Measurements from ENCODE around the gene RFX3. TPM values are rescaled to one million over a fixed set of nuclear protein-coding genes. Genes with fewer than 3 reads are reported as not detected.

RFX3 gene
- total RNA-seq, 2 experiments from 2014 or later = 22.9 to 24.8 TPM

DNA sequence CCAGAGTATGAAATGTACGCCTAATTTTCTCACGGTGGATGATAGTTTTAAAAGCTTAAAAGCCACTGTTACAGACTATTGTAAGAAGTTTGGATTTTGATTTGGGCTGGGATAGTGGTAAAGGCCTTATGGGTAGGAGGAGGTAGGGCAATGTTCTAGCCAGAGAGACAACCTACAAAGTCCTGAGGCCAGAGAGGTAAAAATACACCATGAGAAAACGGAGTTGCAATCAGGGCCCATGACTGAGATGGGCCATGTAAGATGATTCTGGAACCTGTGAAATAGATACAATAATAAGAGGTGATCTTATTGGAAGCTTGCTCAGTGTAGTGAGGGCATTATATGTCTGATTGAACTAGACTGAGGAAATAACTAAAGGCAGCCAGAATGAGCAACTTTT, 188.8 kb downstream of the RFX3 start:
- Histone ChIP-seq H3K27me3 (ENCODE audit: control insufficient read depth in 1 of 2, insufficient read depth in 2 of 2, low read length in 2 of 2) (no peaks in the 10 kb centered on the region), H3K9me3 (ENCODE audit: control insufficient read depth in 1 of 2, insufficient read depth in 1 of 2, low read length in 2 of 2) (no peaks in the 10 kb centered on the region), H3K4me3 (ENCODE audit: low read length) (no peak overlapping the region), H3K4me1 (ENCODE audit: insufficient read depth, low read length) (no peaks in the 10 kb centered on the region), H3K27ac (ENCODE audit: low read depth in 1 of 2, low read length in 2 of 2) (no peak overlapping the region), H3K36me3 (ENCODE audit: insufficient read depth, low read length) (peaks cover 2% of the 10 kb centered on the region)
- ATAC-seq (ENCODE audit: poor library complexity) (no peak), DNase-seq (no peak)
- POLR2A ChIA-PET = no interaction called here
- H3K36me3 Mint-ChIP-seq (ENCODE audit: low read depth) = peaks cover 4% of the 10 kb centered on the region
- peaks cover 3% of the 10 kb centered on the region for H3K9me3 Mint-ChIP-seq
- TF ChIP-seq, protein P1, sequence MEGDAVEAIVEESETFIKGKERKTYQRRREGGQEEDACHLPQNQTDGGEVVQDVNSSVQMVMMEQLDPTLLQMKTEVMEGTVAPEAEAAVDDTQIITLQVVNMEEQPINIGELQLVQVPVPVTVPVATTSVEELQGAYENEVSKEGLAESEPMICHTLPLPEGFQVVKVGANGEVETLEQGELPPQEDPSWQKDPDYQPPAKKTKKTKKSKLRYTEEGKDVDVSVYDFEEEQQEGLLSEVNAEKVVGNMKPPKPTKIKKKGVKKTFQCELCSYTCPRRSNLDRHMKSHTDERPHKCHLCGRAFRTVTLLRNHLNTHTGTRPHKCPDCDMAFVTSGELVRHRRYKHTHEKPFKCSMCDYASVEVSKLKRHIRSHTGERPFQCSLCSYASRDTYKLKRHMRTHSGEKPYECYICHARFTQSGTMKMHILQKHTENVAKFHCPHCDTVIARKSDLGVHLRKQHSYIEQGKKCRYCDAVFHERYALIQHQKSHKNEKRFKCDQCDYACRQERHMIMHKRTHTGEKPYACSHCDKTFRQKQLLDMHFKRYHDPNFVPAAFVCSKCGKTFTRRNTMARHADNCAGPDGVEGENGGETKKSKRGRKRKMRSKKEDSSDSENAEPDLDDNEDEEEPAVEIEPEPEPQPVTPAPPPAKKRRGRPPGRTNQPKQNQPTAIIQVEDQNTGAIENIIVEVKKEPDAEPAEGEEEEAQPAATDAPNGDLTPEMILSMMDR (IDR thresholded peaks at IDR 0.05) = no peak
- intact Hi-C loops (cut with DNase I, micrococcal nuclease) = no loop called here
- no peaks in the 10 kb centered on the region for H3K27me3 Mint-ChIP-seq
- no peak overlapping the region for H3K27ac Mint-ChIP-seq
- CTCF ChIA-PET = no interaction called here
- H3K4me3 Mint-ChIP-seq = no peak overlapping the region
- H3K4me1 Mint-ChIP-seq (ENCODE audit: low read depth) = peaks cover 23% of the 10 kb centered on the region

DNA sequence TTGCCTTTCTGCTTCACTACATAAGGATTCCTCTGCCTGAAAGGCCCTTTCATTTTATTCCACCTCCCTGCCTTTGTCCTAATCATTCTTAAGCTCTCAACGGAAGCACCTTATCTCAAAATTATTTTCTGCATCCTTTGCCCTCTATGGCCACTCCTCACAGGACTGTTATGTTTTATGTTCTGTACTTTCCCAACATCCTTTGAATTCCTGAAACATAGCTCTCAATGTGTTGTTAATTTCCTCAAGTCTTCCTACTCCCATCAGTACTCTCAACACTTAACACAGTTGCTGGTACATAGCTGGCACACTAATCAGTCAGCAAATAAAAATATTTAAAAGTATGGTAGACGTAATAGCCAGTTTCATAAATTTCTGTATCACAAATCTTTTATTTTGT, 193.0 kb downstream of the RFX3 start:
- ATAC-seq (ENCODE audit: poor library complexity) = no peak
- Histone ChIP-seq H3K27ac (ENCODE audit: low read depth in 1 of 2, low read length in 2 of 2) (no peak overlapping the region), H3K9me3 (ENCODE audit: control insufficient read depth in 1 of 2, insufficient read depth in 1 of 2, low read length in 2 of 2) (no peaks in the 10 kb centered on the region), H3K36me3 (ENCODE audit: insufficient read depth, low read length) (peaks cover 9% of the 10 kb centered on the region), H3K27me3 (ENCODE audit: control insufficient read depth in 1 of 2, insufficient read depth in 2 of 2, low read length in 2 of 2) (no peaks in the 10 kb centered on the region), H3K4me3 (ENCODE audit: low read length) (no peak overlapping the region), H3K4me1 (ENCODE audit: insufficient read depth, low read length) (no peaks in the 10 kb centered on the region)
- ChIA-PET CTCF (interaction anchor here (2.0 kb wide), 1 partner anchor 108 kb away, joined by 7 read pairs; no protein-coding TSS in a partner anchor), POLR2A (no interaction called here)
- Mint-ChIP-seq H3K4me3 (no peak overlapping the region), H3K27me3 (no peaks in the 10 kb centered on the region), H3K27ac (no peak overlapping the region), H3K4me1 (ENCODE audit: low read depth) (peaks cover 14% of the 10 kb centered on the region), H3K9me3 (no peaks in the 10 kb centered on the region), H3K36me3 (ENCODE audit: low read depth) (peaks cover 14% of the 10 kb centered on the region)
- TF ChIP-seq, protein P1 (IDR thresholded peaks at IDR 0.05) = no peak
- no peak for DNase-seq
- intact Hi-C loops (cut with DNase I, micrococcal nuclease) = no loop called here

DNA sequence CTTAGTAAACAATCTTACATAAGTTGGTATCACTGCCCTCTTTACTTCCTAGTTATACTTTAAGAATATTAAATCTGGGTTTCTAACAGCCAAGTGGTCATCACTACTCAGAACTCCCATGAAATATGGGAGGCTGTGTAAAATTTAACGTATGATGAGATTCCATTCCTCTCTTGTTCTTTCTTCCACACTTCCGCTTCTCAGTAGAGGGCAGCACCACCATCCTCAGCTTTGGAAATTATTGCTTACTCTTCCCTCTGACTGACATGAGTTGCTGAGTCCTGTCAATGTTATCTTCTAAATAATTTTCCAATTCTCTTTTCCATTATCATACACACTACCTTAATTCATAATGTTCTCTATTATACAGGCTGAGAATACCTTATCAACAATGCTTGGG, 194.0 kb downstream of the RFX3 start:
- Histone ChIP-seq H3K27ac (ENCODE audit: low read depth in 1 of 2, low read length in 2 of 2) (no peak overlapping the region), H3K4me1 (ENCODE audit: insufficient read depth, low read length) (no peaks in the 10 kb centered on the region), H3K27me3 (ENCODE audit: control insufficient read depth in 1 of 2, insufficient read depth in 2 of 2, low read length in 2 of 2) (no peaks in the 10 kb centered on the region), H3K4me3 (ENCODE audit: low read length) (no peak overlapping the region), H3K9me3 (ENCODE audit: control insufficient read depth in 1 of 2, insufficient read depth in 1 of 2, low read length in 2 of 2) (no peaks in the 10 kb centered on the region), H3K36me3 (ENCODE audit: insufficient read depth, low read length) (peaks cover 9% of the 10 kb centered on the region)
- POLR2A ChIA-PET = no interaction called here
- peaks cover 19% of the 10 kb centered on the region for H3K36me3 Mint-ChIP-seq (ENCODE audit: low read depth)
- DNase-seq = peak in 1 of 14 experiments; percentile 7
- CTCF ChIA-PET = interaction anchor here (1.9 kb wide), 1 partner anchor 109 kb away, joined by 5 read pairs; no protein-coding TSS in a partner anchor
- H3K4me1 Mint-ChIP-seq (ENCODE audit: low read depth) = peaks cover 5% of the 10 kb centered on the region
- TF ChIP-seq, protein P1 (IDR thresholded peaks at IDR 0.05) = no peak
- H3K4me3 Mint-ChIP-seq = no peak overlapping the region
- no peaks in the 10 kb centered on the region for H3K27me3 Mint-ChIP-seq
- H3K9me3 Mint-ChIP-seq = no peaks in the 10 kb centered on the region
- intact Hi-C loops (cut with DNase I, micrococcal nuclease) = no loop called here
- H3K27ac Mint-ChIP-seq = no peak overlapping the region
- ATAC-seq (ENCODE audit: poor library complexity) = no peak
